ENCODE data around the gene ADARB1. TPM values are rescaled to one million over a fixed set of nuclear protein-coding genes. Genes with fewer than 3 reads are reported as not detected.

Gene ADARB1
- total and polyA plus RNA-seq, 2 of the 8 experiments (the other 6 are each of a cell fraction or from before 2014, with no cell fraction given): 4.7 to 14.9 TPM

GRCh38 chr21:45200031-45200430 lies 125.7 kb downstream of the ADARB1 start:
- Histone ChIP-seq H2AFZ (ENCODE audit: low read length) (no peak overlapping the region), H3K23me2 (ENCODE audit: low read depth, low read length) (no peaks in the 10 kb centered on the region), H2AK5ac (ENCODE audit: low read depth, low read length) (no peak overlapping the region), H3K18ac (ENCODE audit: extremely low read depth, low read length) (no peak overlapping the region), H3K56ac (replicated peaks; ENCODE audit: insufficient read length, low read depth, low read length) (no peak overlapping the region), H4K8ac (ENCODE audit: extremely low read depth, insufficient read depth, low read length) (no peak overlapping the region; the same call in 1 of the 2 replicates), H3K79me2 (ENCODE audit: control insufficient read depth in 1 of 2, insufficient read depth in 2 of 2, low read length in 2 of 2) (no peaks in the 10 kb centered on the region), H2BK12ac (ENCODE audit: low read depth, low read length) (no peak overlapping the region), H3K9me3 (ENCODE audit: insufficient read depth in 2 of 2, low read depth in 1 of 2, low read length in 1 of 2) (no peaks in the 10 kb centered on the region), H4K5ac (ENCODE audit: insufficient read length, low read depth, low read length) (no peak overlapping the region), H3K4me3 (ENCODE audit: extremely low read depth in 1 of 4, insufficient read depth in 2 of 4, low read depth in 3 of 4, low read length in 4 of 4) (no peak overlapping the region), H2BK5ac (ENCODE audit: low read depth, low read length) (no peak overlapping the region; the same call in 1 of the 2 replicates), H3K4me2 (ENCODE audit: insufficient read depth in 1 of 2, low read depth in 2 of 2, low read length in 2 of 2) (no peak overlapping the region), H3K27ac (ENCODE audit: low read depth, low read length) (no peak overlapping the region), H3K36me3 (ENCODE audit: control insufficient read depth in 2 of 4, insufficient read depth in 4 of 4, low read length in 3 of 4) (peaks cover 0 to 3% (median 0%) of the 10 kb centered on the region in 4 experiments; a peak in 2 of 8 replicates), H3K14ac (ENCODE audit: insufficient read length) (no peak overlapping the region), H3K9ac (replicated peaks in 1 of 4; ENCODE audit: extremely low read depth in 1 of 4, low read depth in 3 of 4, low read length in 3 of 4) (no peak overlapping the region), H2BK15ac (ENCODE audit: low read length) (no peak overlapping the region), H3K4me1 (replicated peaks in 1 of 4; ENCODE audit: control insufficient read depth in 3 of 4, insufficient read depth in 4 of 4, low read length in 3 of 4) (no peaks in the 10 kb centered on the region), H2BK20ac (ENCODE audit: low read length) (no peak overlapping the region), H3K79me1 (ENCODE audit: low read depth, low read length) (no peaks in the 10 kb centered on the region), H3K4ac (replicated peaks; ENCODE audit: insufficient read length, low read depth, low read length) (no peak overlapping the region), H3K23ac (ENCODE audit: insufficient read length) (no peak overlapping the region), H4K20me1 (replicated peaks in 1 of 2; ENCODE audit: control insufficient read depth in 1 of 2, insufficient read depth in 2 of 2, low read length in 2 of 2) (peaks cover 0 to 5% of the 10 kb centered on the region in 2 experiments), H2BK120ac (replicated peaks; ENCODE audit: low read depth, low read length) (no peak overlapping the region), H3K27me3 (replicated peaks in 1 of 4; ENCODE audit: control insufficient read depth in 3 of 4, extremely low read depth in 1 of 4, insufficient read depth in 3 of 4, low read length in 3 of 4) (no peaks in the 10 kb centered on the region), H4K91ac (replicated peaks; ENCODE audit: insufficient read length, low read length) (no peak overlapping the region)
- DNase-seq (ENCODE audit: low read depth in 1 of 2, low spot score in 2 of 2) (no peak), FAIRE-seq (no peak)
- ChIA-PET POLR2A (ENCODE audit: partially characterized antibody) (no interaction called here), CTCF (ENCODE audit: partially characterized antibody) (interaction anchor here (0.8 to 1.5 kb wide), 2 partner anchors 10 to 63 kb away, joined by 4 read pairs; no protein-coding TSS in a partner anchor)
- TF ChIP-seq POU5F1 (IDR thresholded peaks at IDR 0.05; ENCODE audit: low read depth, low read length): no peak
- no peak for TF ChIP-seq FOSL1 (IDR thresholded peaks at IDR 0.05; ENCODE audit: insufficient read depth, low read depth, low read length)
- TF ChIP-seq CREB1 (IDR thresholded peaks at IDR 0.05): no peak
- TF ChIP-seq YY1 (IDR thresholded peaks at IDR 0.05; ENCODE audit: low read depth, low read length): no peak
- no peak for TF ChIP-seq HDAC6 (IDR thresholded peaks at IDR 0.05; ENCODE audit: low read depth, low read length)
- TF ChIP-seq, protein P1, sequence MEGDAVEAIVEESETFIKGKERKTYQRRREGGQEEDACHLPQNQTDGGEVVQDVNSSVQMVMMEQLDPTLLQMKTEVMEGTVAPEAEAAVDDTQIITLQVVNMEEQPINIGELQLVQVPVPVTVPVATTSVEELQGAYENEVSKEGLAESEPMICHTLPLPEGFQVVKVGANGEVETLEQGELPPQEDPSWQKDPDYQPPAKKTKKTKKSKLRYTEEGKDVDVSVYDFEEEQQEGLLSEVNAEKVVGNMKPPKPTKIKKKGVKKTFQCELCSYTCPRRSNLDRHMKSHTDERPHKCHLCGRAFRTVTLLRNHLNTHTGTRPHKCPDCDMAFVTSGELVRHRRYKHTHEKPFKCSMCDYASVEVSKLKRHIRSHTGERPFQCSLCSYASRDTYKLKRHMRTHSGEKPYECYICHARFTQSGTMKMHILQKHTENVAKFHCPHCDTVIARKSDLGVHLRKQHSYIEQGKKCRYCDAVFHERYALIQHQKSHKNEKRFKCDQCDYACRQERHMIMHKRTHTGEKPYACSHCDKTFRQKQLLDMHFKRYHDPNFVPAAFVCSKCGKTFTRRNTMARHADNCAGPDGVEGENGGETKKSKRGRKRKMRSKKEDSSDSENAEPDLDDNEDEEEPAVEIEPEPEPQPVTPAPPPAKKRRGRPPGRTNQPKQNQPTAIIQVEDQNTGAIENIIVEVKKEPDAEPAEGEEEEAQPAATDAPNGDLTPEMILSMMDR (IDR thresholded peaks at IDR 0.05; ENCODE audit: control extremely low read depth in 1 of 3, insufficient read depth in 1 of 3, low read depth in 1 of 3, low read length in 3 of 3): no peak
- WGBS, 2 experiments (ENCODE audit: extremely low coverage in 1 of 2, insufficient coverage in 1 of 2, insufficient read length in 1 of 2, insufficient replicate concordance in 2 of 2, low coverage in 1 of 2, low lambda C conversion rate in 2 of 2, missing lambda C conversion rate in 1 of 2): 91% methylated on average over 8 of the region's 8 CpGs; no CpG with 5 or more reads in 1 of the 2 experiments

All from H1 (cell line).